GM18502 (cell line): Measurements from ENCODE around the gene COL10A1.

Source experiments
- ATAC-seq: cut with Tn5 transposase; IDR thresholded peaks from one replicate; pipeline ENCODE4 v1.9.1; 2021; ENCODE audit warnings: mild to moderate bottlenecking; ENCODE audit not compliant: unreplicated experiment, poor library complexity

The COL10A1 gene

GRCh38 chr6:116088946-116089345 lies 37.0 kb downstream of the COL10A1 start:
- no peak for ATAC-seq

- peak; percentile 91 for ATAC-seq
Measured at GRCh38 chr6:116087437-116088027, 38.4 kb downstream of the COL10A1 start.

GRCh38 chr6:116084284-116084683 lies 41.6 kb downstream of the COL10A1 start:
- no peak for ATAC-seq

- no peak for ATAC-seq
Measured at GRCh38 chr6:116083052-116083451, 42.9 kb downstream of the COL10A1 start.

GRCh38 chr6:116078945-116079344 lies 47.0 kb downstream of the COL10A1 start:
- ATAC-seq = no peak

GRCh38 chr6:116078522-116078921 lies 47.4 kb downstream of the COL10A1 start:
- no peak for ATAC-seq

GRCh38 chr6:116074732-116075390 lies 51.1 kb downstream of the COL10A1 start:
- ATAC-seq = no peak

- no peak for ATAC-seq
Measured at GRCh38 chr6:116073765-116074440, 52.0 kb downstream of the COL10A1 start.

GRCh38 chr6:116072368-116072767 lies 53.6 kb downstream of the COL10A1 start:
- ATAC-seq = no peak

GRCh38 chr6:116070616-116071389 lies 55.1 kb downstream of the COL10A1 start:
- no peak for ATAC-seq

GRCh38 chr6:116070101-116070500 lies 55.8 kb downstream of the COL10A1 start:
- ATAC-seq = no peak
